ENCODE data around the gene TTBK1. TPM values are rescaled to one million over a fixed set of nuclear protein-coding genes. Genes with fewer than 3 reads are reported as not detected.

The TTBK1 gene
- total and polyA plus RNA-seq, 2 donors (not counting 1 experiment from before 2014, with no cell fraction given), result under 0.01 TPM; not detected in 1

- Histone ChIP-seq H3K27me3 (ENCODE audit: control insufficient read depth, insufficient read depth, low read length) (peaks cover 27% of the 10 kb centered on the region), H3K4me2 (ENCODE audit: extremely low read depth, insufficient read depth, low read length) (no peak overlapping the region), H3K27ac (ENCODE audit: insufficient read depth, low read length) (no peak overlapping the region), H3K9me3 (ENCODE audit: control insufficient read depth, insufficient read depth, low read depth, low read length) (no peaks in the 10 kb centered on the region), H3K4me1 (ENCODE audit: control insufficient read depth, extremely low read depth, insufficient read depth, low read length) (peaks cover under 1% of the 10 kb centered on the region), H4K20me1 (ENCODE audit: control insufficient read depth, extremely low read depth, insufficient read depth, low read length) (no peaks in the 10 kb centered on the region), H3K9ac (ENCODE audit: insufficient read depth, low read length) (no peak overlapping the region), H3K4me3 (replicated peaks in 1 of 4; ENCODE audit: control extremely low read depth in 1 of 4, insufficient read depth in 1 of 4, low read depth in 3 of 4, low read length in 4 of 4) (no peak overlapping the region), H3K36me3 (ENCODE audit: control insufficient read depth, insufficient read depth, low read length) (no peaks in the 10 kb centered on the region), H3K79me2 (ENCODE audit: control insufficient read depth, insufficient read depth, low read length) (no peaks in the 10 kb centered on the region), H2AFZ (ENCODE audit: low read length) (no peak overlapping the region)
- no peak for TF ChIP-seq EZH2 (IDR thresholded peaks at IDR 0.05; ENCODE audit: low read length, missing control alignments)
- no peak for DNase-seq (ENCODE audit: low read depth in 2 of 2)
Observed at GRCh38 chr6:43303751-43304331, 60.6 kb downstream of the TTBK1 start.

- H3K27me3 ChIP-seq (ENCODE audit: control insufficient read depth, insufficient read depth, low read length), result peaks cover 30% of the 10 kb centered on the region
- H3K9me3 ChIP-seq (ENCODE audit: control insufficient read depth, insufficient read depth, low read depth, low read length), result no peaks in the 10 kb centered on the region
- no peak overlapping the region for H3K27ac ChIP-seq (ENCODE audit: insufficient read depth, low read length)
- H3K4me1 ChIP-seq (ENCODE audit: control insufficient read depth, extremely low read depth, insufficient read depth, low read length), result peaks cover 2% of the 10 kb centered on the region
- no peak overlapping the region for H3K4me2 ChIP-seq (ENCODE audit: extremely low read depth, insufficient read depth, low read length)
- no peak overlapping the region for H2AFZ ChIP-seq (ENCODE audit: low read length)
- H3K79me2 ChIP-seq (ENCODE audit: control insufficient read depth, insufficient read depth, low read length), result no peaks in the 10 kb centered on the region
- no peaks in the 10 kb centered on the region for H3K36me3 ChIP-seq (ENCODE audit: control insufficient read depth, insufficient read depth, low read length)
- no peak overlapping the region for H3K4me3 ChIP-seq (replicated peaks in 1 of 4; ENCODE audit: control extremely low read depth in 1 of 4, insufficient read depth in 1 of 4, low read depth in 3 of 4, low read length in 4 of 4)
- TF ChIP-seq, protein P1, sequence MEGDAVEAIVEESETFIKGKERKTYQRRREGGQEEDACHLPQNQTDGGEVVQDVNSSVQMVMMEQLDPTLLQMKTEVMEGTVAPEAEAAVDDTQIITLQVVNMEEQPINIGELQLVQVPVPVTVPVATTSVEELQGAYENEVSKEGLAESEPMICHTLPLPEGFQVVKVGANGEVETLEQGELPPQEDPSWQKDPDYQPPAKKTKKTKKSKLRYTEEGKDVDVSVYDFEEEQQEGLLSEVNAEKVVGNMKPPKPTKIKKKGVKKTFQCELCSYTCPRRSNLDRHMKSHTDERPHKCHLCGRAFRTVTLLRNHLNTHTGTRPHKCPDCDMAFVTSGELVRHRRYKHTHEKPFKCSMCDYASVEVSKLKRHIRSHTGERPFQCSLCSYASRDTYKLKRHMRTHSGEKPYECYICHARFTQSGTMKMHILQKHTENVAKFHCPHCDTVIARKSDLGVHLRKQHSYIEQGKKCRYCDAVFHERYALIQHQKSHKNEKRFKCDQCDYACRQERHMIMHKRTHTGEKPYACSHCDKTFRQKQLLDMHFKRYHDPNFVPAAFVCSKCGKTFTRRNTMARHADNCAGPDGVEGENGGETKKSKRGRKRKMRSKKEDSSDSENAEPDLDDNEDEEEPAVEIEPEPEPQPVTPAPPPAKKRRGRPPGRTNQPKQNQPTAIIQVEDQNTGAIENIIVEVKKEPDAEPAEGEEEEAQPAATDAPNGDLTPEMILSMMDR (conservative IDR thresholded peaks at IDR 0.05 in 1 of 2, IDR thresholded peaks at IDR 0.05 in 1 of 2; ENCODE audit: low read depth in 1 of 2, low read length in 2 of 2), result no peak
- TF ChIP-seq EZH2 (IDR thresholded peaks at IDR 0.05; ENCODE audit: low read length, missing control alignments), result no peak
- no peak overlapping the region for H3K9ac ChIP-seq (ENCODE audit: insufficient read depth, low read length)
- DNase-seq (ENCODE audit: low read depth in 2 of 2), result no peak
- no peaks in the 10 kb centered on the region for H4K20me1 ChIP-seq (ENCODE audit: control insufficient read depth, extremely low read depth, insufficient read depth, low read length)
Observed at GRCh38 chr6:43304361-43304760, 61.1 kb downstream of the TTBK1 start.

GRCh38 chr6:43304882-43305281 lies 61.6 kb downstream of the TTBK1 start:
- Histone ChIP-seq H3K4me2 (ENCODE audit: extremely low read depth, insufficient read depth, low read length) (no peak overlapping the region), H3K9me3 (ENCODE audit: control insufficient read depth, insufficient read depth, low read depth, low read length) (no peaks in the 10 kb centered on the region), H2AFZ (ENCODE audit: low read length) (no peak overlapping the region), H3K4me1 (ENCODE audit: control insufficient read depth, extremely low read depth, insufficient read depth, low read length) (peaks cover 2% of the 10 kb centered on the region), H3K27me3 (ENCODE audit: control insufficient read depth, insufficient read depth, low read length) (peaks cover 26% of the 10 kb centered on the region), H3K27ac (ENCODE audit: insufficient read depth, low read length) (no peak overlapping the region), H3K79me2 (ENCODE audit: control insufficient read depth, insufficient read depth, low read length) (no peaks in the 10 kb centered on the region), H4K20me1 (ENCODE audit: control insufficient read depth, extremely low read depth, insufficient read depth, low read length) (no peaks in the 10 kb centered on the region), H3K4me3 (replicated peaks in 1 of 4; ENCODE audit: control extremely low read depth in 1 of 4, insufficient read depth in 1 of 4, low read depth in 3 of 4, low read length in 4 of 4) (no peak overlapping the region), H3K36me3 (ENCODE audit: control insufficient read depth, insufficient read depth, low read length) (no peaks in the 10 kb centered on the region), H3K9ac (ENCODE audit: insufficient read depth, low read length) (no peak overlapping the region)
- no peak for DNase-seq (ENCODE audit: low read depth in 2 of 2)
- TF ChIP-seq, protein P1 (conservative IDR thresholded peaks at IDR 0.05 in 1 of 2, IDR thresholded peaks at IDR 0.05 in 1 of 2; ENCODE audit: low read depth in 1 of 2, low read length in 2 of 2), result no peak
- no peak for TF ChIP-seq EZH2 (IDR thresholded peaks at IDR 0.05; ENCODE audit: low read length, missing control alignments)

Data from fibroblast of lung (primary cell).